Vagina (tissue), 2 donors: Measurements from ENCODE around the gene WWOX.

Experiments used
- POLR2A ChIP-seq, 2 donors: fragments of 450-650 bp; IDR thresholded peaks; one replicate each; pipeline ENCODE4 v1.6.1; 2017; ENCODE audit warnings: antibody characterized with exemption in 2 of 2, mild to moderate bottlenecking in 2 of 2, moderate library complexity in 2 of 2
- POLR2AphosphoS5 ChIP-seq, 2 donors: sonication (generic); formaldehyde crosslinking; IDR thresholded peaks; one replicate each; pipeline ENCODE4 v1.9.0; 2017; ENCODE audit warnings: antibody characterized with exemption in 2 of 2, mild to moderate bottlenecking in 2 of 2, low read depth in 1 of 2; ENCODE audit not compliant: insufficient read depth in 1 of 2
- TF ChIP-seq, protein P1 (sequence below), 3 experiments: fragments of 450-650 bp in 2 of 3; fragments of 200-600 bp in 1 of 3; sonication (generic) in 1 of 3; IDR thresholded peaks; one replicate each; pipeline ENCODE4 v1.5.1; 2017 to 2019; ENCODE audit warnings: antibody characterized with exemption in 3 of 3, mild to moderate bottlenecking in 2 of 3, moderate library complexity in 2 of 3

DNA sequence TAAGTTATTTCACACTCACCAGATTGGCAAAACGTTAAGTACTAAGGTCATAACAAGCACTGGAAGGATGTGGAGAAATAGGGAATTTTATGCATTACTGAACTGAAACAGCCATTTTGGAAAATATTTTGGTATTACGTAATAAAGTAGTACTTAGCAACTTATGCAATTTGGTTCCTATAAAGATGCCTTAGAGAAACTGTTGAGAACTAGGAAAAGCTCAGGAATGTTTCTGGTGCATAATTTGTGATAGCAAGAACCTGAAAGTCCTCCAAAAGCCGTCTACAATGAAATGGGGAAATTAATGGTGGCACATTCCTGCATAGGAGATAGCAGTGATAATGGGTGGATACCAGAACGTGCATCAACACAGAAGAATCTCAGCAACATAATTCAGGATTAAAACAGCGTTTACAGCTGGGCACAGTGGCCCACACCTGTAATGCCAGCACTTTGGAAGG is 472.5 kb downstream of the WWOX start:
- TF ChIP-seq, protein P1, sequence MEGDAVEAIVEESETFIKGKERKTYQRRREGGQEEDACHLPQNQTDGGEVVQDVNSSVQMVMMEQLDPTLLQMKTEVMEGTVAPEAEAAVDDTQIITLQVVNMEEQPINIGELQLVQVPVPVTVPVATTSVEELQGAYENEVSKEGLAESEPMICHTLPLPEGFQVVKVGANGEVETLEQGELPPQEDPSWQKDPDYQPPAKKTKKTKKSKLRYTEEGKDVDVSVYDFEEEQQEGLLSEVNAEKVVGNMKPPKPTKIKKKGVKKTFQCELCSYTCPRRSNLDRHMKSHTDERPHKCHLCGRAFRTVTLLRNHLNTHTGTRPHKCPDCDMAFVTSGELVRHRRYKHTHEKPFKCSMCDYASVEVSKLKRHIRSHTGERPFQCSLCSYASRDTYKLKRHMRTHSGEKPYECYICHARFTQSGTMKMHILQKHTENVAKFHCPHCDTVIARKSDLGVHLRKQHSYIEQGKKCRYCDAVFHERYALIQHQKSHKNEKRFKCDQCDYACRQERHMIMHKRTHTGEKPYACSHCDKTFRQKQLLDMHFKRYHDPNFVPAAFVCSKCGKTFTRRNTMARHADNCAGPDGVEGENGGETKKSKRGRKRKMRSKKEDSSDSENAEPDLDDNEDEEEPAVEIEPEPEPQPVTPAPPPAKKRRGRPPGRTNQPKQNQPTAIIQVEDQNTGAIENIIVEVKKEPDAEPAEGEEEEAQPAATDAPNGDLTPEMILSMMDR (IDR thresholded peaks at IDR 0.05): no peak
- no peak for TF ChIP-seq POLR2AphosphoS5 (IDR thresholded peaks at IDR 0.05; ENCODE audit: insufficient read depth in 1 of 2, low read depth in 1 of 2)
- no peak for TF ChIP-seq POLR2A (IDR thresholded peaks at IDR 0.05)
